Activated CD4-positive, alpha-beta T cell treated with anti-CD3 and anti-CD28 coated beads, Interleukin-2, Interleukin-6, amounts not matched to agents 100 ng/mL and 50 ng/mL, durations not matched to agents 16 hours and 8 hours (primary cell): ENCODE results near the gene TOB1.
"Not testable (repeated sequence)": the region's sequence is repeated elsewhere in the genome, so short reads cannot be mapped to it uniquely, and the experiment has no call there.

ENCODE experiments used
- DNase-seq: peaks from one replicate; pipeline ENCODE4 v3.0.0-alpha.2; 2020

Gene TOB1

GRCh38 chr17:50867363-50868139 is 1.4 kb upstream of the TOB1 start:
- DNase-seq: peak; percentile 92

DNA sequence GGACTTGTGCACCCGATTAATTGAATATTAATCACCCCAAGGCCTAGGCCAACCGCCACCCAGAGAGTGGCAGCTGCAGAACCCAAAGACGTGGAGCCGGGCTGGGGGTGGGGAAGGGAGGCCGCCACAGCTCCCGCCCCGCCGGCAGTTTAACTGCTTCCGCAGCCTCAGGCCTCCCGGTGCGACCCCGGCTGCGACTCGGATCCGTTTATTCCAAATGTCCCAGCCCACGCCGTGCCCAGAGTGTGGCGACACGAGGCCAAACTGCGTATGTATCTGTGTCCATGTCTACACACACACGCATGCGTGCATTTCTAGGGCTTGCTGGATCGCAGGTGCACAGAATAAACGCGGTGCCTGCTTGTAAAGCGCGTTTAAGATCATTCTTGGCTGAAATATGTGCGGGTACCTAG is 802 bp upstream of the TOB1 start:
- no peak for DNase-seq

GRCh38 chr17:50865868-50866260 is 290 bp downstream of the TOB1 start:
- no peak for DNase-seq

DNA sequence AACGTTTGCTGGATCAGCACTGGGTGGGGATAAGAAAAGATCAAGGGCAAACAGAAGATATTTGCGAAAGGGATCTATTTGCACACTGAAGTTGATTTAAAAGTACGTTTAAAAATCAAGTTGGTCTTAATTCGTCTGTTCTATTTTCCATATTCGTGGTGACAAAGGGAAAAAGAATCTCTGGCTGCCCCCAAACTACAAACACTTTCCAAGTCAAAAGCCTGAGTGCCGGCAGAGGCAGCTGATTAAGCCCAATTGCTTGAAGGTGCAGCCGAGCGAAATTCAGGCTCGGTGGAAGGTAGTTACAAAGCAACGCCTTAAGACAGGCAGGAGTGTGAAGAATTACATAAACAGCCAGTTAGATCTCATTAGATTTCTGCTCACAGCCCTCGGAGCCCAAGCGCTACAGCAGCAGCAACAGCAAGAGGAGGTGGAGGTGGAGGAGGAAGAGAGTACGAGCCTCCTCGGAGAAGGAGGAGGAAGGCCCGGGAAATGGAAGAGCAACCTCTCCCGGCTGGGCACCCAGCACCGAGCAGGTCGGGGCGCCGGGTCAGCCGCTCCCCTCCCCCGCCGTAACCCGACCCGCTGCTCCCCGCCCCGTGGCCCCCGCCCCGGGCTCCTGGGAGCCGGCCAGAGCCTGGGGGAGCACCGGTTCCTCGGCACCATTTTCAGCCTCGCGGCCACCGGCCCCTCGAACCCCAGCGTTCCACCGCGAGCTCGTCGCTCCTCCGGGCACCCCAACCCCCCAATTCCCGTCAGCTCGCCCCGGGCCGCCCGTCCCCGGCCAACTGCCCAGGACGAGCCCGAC is 890 bp downstream of the TOB1 start:
- DNase-seq: peak; percentile 61

GRCh38 chr17:50864747-50865059 is 1.5 kb downstream of the TOB1 start:
- no peak for DNase-seq

DNA sequence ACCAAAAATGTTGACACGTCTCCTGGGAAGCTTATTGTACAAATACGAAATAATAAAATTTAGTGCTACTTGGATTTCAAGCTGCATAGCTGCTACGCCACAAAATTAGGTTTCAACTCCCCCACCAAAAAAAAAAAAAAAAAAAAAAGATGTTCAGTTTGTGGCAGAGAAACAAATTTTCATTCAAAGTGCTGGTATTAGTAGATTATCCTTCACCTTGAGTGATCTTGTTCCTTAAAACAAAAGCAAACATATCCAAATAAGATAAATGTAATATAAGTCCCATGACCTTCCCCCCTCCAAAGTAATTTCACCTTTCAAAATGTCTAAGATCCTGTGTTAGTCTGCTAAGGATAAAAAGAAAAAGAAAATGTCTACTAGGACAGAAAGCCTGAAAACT is 2.2 kb downstream of the TOB1 start:
- DNase-seq: no peak

GRCh38 chr17:50863221-50863843 is 2.8 kb downstream of the TOB1 start:
- peak; percentile 52 for DNase-seq

GRCh38 chr17:50861822-50862528 is 4.2 kb downstream of the TOB1 start:
- no peak for DNase-seq

DNA sequence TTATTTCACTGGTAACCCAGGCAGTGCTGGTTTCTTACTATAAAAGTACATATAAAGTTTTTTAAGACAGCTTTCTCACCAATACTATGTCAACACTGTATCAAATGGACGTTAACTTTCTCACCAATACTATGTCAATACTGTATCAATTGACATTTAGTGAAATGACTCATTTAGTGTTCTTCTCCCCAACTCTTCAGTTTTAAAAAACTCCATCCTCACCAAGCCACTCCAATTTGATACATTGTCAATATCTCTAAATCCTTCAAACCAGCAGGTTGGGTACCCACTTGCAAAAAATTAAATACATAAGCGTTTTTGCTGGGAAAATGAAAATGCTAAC is 4.8 kb downstream of the TOB1 start:
- DNase-seq: no peak

- DNase-seq: not testable (repeated sequence)
These were observed 6.4 kb downstream of the TOB1 start for GRCh38 chr17:50859727-50860126.

DNA sequence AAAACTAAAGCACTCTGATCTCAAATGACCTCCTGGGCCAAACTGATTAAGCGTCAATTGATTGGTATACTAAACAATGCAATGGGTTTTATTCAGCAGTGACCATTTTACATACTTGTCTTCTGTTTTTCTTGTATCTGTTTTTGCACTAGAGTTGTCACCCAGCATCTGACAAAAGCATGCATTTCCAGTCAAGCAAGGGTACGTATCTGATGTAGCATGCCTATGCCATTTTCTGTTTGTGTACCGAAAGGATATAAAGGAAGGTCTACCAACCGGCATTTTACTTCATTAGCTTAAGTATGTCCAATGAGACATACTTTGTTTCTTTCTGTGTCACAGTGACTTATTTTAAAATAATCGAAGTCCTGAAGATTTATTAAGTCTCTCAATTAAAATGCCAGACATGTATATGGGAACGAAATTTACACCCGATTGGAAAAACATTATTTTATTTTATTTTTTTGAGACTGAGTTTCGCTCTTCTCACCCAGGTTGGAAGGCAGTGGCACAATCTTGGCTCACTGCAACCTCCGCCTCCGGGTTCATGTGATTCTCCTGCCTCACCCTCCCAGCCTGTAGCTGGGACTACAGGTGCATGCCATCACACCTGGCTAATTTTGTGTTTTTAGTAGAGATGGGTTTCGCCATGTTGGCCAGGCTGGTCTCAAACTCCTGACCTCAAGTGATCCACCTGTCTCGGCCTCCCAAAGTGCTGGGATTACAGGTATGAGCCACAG is 7.5 kb downstream of the TOB1 start:
- no peak for DNase-seq

DNA sequence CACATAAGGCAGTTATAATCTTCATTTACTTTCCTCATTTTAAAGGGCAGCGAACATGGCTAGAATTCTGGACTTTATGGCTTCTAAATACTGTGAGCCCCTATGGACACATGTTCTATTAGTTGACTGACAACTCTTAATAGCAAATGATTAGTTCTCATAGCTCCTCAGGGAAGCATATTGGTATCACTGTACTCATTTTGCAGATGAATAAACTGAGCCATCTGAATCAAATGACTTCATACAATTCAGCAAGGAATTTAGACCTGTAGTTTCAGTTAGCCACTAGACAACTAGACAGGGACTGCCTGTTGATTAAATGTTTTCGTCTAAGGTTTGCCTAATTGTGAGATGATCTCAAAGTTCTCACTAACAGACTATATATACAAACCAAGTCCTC is 9.7 kb downstream of the TOB1 start:
- no peak for DNase-seq

DNA sequence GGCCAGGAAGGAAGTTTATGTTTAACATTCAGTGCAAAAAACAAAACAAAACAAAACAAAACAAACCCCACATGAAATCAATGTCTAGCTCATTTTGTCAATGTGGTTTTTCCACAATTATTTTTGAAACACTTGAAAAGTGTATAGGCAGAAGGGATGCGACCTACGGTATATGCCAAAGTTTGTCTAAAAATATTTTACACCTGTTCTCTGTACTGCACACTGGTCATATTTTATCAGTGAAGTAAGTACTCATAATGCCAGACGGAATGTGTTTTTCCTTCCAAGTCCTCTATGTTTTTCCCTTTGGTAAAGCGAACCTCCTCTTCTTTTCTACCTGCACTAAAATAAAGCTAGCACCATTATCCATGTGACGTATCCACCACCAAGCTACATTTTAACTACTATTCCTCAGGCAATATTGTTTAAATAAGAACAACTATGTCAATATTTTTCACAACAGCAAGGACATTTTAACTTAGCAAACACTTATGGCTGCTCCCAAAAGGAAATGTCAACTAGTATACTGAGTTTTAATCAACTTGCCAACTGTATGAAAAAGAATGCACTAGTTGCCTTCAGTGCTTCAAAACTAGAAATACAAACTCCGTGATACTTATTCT is 10.3 kb downstream of the TOB1 start:
- no peak for DNase-seq

GRCh38 chr17:50853781-50854180 is 12.4 kb downstream of the TOB1 start:
- no peak for DNase-seq

GRCh38 chr17:50853015-50853615 is 13.0 kb downstream of the TOB1 start:
- no peak for DNase-seq

DNA sequence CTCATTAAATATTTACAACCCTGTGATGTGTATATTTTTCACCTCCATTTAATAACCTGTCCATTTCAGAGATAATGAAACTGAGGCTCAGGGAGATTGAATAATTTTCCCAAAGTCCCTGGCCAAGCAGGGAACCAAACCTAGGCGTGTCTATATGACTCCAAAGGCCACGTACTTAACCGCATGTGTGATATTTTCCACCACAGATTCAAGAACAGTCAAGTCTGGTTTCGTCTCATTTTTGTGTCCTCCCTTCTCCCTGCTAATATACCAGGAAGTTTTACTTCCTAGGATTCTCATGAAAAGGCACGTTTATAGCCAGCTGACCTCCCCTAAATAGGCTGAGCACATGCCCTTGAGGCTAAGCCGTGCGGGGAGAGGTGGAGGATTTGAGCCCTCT is 15.5 kb downstream of the TOB1 start:
- no peak for DNase-seq

GRCh38 chr17:50848711-50849110 is 17.4 kb downstream of the TOB1 start:
- no peak for DNase-seq

DNA sequence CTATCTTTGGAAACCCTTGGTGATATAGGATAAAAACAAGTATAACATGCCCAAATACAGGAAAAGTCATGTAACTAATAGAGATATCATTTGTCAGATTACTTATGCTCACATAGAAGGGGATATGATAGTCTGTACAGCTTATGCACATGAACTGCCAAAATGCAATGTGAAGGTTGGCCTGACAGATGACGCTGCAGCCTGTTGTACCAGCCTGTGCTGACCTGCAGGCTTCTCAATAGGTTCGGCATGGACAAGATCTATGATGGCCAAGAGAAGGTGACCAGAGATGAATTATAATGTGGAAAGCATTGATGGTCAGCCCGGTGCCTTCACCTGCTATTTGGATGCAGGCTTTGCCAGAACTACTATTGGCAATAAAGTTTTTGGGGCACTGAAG is 18.1 kb downstream of the TOB1 start:
- no peak for DNase-seq

DNA sequence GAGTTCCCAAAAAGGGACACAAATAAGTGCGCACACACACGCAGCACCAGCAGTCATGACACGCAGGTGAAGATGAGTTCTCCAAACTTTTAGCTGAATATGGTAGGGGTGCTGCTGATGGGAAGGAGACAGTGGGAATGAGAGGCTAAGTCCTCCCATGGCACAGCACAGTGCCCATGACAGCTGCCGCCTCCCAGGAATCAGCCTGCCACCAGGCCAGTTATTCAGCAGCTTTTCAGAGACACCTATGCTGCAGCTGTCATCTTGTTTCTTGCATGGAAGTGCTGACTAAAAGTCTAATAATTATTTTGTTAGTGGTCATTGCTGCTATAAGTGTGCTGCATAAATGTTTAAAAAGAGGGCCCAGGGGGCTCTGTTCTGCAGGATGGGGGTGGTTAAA is 18.6 kb downstream of the TOB1 start:
- no peak for DNase-seq

- no peak for DNase-seq
These were observed 20.7 kb downstream of the TOB1 start for GRCh38 chr17:50845240-50846147.
